Astrocyte (in vitro differentiated cells and primary cell): ENCODE data around the gene JMJD8.

Experiments
- EZH2 ChIP-seq: IDR thresholded peaks from 2 replicates; pipeline ENCODE4 v1.6.1; 2012; ENCODE audit warnings: mild to moderate bottlenecking, low read length, inconsistent platforms; ENCODE audit not compliant: insufficient read depth
- TF ChIP-seq, protein P1 (sequence below): IDR thresholded peaks from 2 replicates; pipeline ENCODE4 v1.5.1; 2011; ENCODE audit warnings: low read depth, mild to moderate bottlenecking, inconsistent platforms, low read length, moderate library complexity; ENCODE audit not compliant: insufficient read depth

DNA sequence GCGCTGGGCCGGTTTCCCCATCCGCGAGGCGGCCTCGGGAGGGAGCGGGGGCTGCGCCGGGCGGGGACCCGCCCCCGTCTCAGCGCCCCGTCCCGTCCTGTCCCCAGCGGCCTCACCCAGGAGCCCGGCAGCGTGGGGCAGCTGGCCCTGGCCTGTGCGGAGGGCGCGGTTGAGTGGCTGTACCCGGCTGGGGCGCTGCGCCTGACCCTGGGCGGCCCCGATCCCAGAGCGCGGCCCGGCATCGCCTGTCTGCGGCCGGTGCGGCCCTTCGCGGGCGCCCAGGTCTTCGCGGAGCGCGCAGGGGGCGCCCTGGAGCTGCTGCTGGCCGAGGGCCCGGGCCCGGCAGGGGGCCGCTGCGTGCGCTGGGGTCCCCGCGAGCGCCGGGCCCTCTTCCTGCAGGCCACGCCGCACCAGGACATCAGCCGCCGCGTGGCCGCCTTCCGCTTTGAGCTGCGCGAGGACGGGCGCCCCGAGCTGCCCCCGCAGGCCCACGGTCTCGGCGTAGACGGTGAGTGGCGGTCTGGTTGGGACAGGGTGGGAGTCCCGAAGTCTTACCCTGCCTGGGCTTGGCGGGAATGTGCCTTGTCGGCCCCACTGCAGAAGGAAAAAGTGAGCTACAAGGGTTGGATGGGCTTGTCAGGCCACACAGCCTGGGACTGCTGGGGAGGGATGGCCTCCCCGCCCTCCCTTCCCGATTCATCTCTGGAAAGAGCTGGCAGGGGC is 31.5 kb upstream of the JMJD8 start:
- TF ChIP-seq, protein P1, sequence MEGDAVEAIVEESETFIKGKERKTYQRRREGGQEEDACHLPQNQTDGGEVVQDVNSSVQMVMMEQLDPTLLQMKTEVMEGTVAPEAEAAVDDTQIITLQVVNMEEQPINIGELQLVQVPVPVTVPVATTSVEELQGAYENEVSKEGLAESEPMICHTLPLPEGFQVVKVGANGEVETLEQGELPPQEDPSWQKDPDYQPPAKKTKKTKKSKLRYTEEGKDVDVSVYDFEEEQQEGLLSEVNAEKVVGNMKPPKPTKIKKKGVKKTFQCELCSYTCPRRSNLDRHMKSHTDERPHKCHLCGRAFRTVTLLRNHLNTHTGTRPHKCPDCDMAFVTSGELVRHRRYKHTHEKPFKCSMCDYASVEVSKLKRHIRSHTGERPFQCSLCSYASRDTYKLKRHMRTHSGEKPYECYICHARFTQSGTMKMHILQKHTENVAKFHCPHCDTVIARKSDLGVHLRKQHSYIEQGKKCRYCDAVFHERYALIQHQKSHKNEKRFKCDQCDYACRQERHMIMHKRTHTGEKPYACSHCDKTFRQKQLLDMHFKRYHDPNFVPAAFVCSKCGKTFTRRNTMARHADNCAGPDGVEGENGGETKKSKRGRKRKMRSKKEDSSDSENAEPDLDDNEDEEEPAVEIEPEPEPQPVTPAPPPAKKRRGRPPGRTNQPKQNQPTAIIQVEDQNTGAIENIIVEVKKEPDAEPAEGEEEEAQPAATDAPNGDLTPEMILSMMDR, result no peak
- no peak for TF ChIP-seq EZH2
